GM19397 (cell line): ENCODE measurements around the gene HIVEP3.

Source experiments
- ATAC-seq: cut with Tn5 transposase; IDR thresholded peaks from one replicate; pipeline ENCODE4 v1.9.1; 2021; ENCODE audit warnings: mild to moderate bottlenecking, moderate library complexity; ENCODE audit not compliant: unreplicated experiment

HIVEP3 gene

DNA sequence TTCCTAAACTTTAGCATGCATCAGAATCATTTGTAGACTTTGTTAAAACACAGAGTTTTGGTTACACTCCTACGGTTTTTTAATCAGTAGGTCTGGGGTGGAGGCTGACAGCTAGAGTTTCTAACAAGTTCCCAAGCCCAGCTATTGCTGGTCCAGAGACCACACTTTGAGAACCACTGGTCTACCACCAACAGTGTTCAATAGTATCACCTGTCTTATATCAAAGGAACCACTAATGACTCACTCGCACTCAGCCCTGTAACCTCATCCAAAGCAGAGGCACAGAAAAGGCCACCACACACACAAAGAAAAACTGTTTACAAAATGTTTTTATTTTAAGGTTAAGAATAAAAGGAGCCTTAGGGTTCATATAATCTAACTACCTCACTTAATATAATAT lies 68.7 kb downstream of the HIVEP3 start:
- no peak for ATAC-seq

DNA sequence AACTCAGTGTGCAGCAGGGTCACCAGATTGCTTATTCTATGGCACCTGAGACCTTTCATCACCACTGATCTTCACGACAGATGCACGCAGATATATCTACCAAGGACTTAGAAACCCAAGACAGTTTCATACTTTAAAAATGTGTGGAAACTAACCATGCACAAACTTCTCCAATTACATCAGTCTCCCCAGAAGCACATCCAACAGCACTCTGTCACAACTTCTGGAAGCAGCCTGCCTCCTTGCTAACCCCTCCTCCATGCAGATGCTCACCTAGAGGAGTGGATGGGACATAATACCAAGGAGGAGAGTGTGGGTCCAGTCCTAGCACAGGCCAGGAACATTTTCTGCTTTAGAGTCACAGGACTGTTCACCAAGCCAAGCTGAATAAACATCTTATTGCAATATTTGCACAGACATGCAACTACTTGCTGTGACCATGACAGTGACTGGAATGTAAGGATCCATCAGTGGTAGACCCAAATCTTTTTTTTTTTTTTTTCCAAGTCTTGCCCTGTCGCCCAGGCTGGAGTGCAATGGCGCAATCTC lies 69.4 kb downstream of the HIVEP3 start:
- ATAC-seq, result no peak

DNA sequence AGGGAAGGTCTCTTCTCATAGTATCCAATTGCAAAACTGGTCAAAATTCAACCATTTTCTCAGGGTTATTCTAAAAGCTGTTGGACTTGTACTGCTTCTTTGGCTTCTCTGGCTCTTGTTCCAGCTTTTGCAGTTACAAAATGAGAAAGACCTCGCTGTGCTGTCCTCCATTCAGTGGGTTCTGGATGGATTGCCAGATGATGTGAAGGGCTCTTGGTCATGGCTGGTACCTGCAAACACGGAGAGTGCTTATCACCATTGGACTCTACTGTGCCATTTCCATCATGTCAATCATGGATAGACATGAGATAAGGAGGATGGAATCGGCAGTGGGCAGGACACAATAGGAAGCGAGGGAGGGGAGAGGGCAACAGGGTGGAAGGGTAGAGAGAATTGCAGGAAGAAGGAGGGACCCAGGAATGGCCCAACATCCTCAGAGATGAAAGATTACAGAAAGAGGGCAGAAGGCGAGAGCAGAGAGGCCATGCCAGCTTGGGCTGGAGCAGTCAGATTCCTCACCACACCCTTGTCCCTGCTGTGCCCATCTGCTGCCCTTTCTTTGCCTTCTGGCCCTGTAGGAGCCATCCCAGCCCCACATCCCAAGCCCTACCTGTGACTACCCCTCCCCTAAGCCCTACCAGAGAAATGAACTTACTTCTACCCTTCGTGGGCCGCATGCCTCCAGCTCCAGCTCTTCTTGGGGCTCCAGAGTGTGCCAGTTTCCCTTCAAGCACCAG lies 70.3 kb downstream of the HIVEP3 start:
- no peak for ATAC-seq

DNA sequence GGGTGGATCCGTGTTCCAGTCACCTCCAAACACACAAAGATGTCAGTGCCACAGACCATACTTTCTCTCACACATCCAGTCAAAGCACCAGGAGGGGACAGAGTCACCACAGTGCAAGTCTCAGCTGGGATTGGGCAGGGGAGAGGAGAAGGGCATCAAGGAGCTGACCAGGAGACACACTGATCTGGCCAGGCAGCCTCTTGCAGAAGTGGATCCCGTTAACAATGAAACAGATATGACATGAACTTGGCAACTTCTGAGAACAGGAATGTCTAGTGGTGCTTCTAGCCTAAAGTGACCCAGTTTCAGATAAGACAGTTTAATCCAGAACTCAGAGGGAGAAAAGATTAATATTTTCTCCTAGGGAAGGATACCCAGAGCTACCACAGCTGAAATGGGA lies 71.0 kb downstream of the HIVEP3 start:
- no peak for ATAC-seq

DNA sequence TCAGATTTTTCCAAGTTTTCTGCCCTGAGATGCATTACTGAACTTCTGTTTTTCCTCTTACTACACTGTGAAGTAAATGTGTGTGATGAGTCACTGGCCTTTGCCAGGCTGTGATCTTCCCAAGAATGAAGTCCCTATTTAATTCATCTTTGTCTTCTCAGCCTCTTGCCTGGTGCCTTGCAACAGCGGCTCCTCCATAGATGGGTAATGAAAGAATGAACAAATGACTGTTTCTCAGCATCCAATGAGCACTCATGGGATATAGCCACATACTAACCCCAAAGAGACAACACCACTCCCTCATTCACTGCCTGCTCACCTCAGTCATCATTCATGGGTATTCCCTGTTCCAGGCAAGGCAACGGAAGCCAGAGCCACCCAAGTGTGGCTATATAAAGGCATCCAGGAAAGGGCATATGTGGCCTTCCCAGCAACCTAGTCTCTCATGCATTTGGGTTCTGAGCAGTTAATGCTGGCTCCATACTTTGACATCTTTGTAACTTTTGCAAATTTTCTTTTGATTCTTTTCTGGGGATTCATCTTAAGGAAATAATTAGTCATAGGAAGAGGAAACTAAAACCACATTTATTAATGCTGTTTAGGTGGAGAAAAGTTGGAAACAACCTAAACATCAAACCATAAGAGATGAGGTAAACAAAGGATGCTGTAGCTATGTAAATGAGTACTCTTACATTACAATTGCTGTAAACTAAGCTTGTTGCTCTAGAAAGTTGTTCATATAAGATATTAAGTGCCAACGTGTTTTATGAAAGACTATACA lies 71.9 kb downstream of the HIVEP3 start:
- no peak for ATAC-seq

DNA sequence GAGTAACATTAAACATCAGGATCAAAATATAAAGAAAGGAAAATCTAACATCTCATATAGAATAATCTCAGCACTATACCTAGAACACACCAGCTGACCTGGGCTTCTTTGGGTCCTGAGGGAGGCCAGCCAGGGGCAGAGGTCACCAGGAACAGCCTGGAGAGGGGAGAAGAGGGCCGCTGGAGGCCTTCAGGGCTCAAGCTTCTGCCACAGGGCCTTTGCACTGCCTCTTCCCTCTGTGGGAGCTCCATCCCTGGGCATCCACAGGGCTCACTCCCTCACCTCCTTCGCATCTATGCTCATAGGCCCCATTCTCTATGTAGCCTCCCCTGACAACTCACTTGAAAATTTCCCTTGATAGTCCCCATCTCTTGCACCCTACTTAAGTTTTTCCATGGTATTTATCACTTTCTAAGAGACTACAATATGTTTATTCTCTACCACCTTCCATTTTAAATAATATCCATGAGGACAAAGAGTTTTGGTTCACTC lies 73.9 kb downstream of the HIVEP3 start:
- ATAC-seq, result no peak

DNA sequence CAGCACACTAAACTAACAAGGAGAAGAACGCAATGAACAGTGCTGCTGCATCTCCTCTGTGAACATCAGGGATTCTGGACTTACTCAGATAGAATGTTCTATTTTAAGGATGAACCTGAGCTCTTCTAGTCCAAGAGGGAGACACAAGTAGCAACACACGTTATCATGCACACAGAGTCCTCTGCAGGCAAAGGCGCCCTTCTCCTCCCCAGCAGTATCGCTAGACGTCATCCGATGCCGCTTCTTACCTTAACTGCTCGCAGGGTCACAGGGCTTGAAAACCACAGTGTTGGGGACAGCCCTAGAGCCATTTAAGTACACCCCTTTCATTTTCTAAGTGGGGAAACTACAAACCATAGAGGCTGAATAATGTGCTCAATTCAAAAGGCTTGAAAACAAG lies 74.5 kb downstream of the HIVEP3 start:
- no peak for ATAC-seq

DNA sequence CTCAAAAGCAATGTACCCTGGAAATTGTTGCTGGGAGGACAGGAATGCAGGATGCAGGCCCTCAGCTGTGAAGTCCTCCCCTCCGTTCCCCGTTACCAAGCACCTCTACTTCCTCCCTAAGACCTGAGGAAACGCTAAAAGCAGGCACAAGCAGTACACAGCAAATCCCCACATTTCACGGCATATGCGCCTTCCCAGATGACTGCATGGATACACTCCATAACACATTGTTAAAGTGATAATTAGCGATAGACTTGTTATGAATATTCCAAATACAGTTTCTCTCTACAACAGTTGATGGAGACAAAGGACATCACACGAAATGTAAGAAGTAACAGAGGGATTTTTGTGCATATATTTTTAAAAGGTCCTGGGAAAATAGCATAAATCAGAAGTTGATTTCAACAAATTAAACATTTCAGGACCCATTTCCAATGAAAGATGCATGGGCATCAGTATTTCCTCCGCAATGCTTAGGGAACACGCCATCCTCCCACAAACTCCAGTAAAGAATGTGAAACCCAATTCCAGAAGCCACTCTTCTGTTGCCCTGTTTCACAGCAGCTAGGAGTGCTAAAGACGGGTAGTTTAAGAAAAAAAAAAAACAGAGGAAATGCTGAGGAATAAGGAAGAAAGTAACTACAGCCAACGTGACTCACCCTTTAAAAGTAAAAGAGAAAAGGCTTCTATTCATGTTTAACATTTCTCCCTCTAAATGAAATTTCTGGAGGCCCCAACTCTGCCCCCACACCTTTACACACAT lies 75.5 kb downstream of the HIVEP3 start:
- ATAC-seq, result no peak

DNA sequence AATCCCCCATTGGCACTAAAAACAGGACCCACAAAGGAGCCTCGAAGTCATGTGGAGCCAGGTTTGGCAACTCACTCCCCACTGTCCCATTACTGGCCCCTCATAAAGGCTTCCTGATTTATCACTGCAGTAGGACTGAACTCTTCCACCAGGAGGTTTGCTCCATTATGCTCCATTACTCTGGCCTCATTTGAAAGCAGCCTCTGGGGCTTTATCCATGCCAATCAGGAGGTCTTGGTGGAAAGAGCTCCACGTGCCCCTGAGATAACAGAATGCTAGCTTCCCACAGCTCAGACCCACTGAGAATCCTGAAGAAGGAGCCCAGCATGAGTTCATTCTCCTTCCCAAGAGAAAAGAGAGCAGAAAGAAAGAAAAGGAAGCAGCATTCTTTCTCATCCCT lies 76.4 kb downstream of the HIVEP3 start:
- ATAC-seq, result no peak

DNA sequence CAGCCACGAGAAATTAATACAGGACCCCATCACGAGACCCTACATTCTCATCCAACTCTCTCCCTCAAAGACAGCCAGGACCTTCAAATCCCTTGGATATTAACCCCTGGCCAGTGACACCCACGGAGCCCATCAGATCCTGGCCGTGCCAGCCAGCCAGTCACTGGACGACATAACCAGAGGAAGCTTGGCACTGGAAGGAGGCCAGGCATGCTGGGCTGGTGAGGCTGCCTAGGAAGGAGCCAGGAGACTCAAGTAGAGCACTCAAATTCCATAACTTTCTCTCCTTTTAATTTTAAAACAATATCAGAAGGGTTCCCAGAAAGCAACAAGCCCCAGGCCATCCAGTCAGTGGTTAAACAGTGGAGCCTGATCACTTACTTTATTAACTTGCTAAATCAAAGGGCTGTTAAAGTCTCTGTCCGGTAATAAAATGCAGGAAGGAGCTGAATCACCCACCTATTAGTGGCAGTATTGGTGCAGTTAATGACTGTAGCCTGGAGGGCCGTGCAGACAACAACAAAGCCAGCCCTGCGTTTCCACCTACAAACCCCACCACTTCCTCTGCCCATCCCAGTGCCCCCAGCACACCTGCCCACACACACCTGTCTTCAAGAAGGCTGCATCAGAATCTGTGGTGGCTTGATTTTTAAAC lies 78.0 kb downstream of the HIVEP3 start:
- ATAC-seq, result no peak

DNA sequence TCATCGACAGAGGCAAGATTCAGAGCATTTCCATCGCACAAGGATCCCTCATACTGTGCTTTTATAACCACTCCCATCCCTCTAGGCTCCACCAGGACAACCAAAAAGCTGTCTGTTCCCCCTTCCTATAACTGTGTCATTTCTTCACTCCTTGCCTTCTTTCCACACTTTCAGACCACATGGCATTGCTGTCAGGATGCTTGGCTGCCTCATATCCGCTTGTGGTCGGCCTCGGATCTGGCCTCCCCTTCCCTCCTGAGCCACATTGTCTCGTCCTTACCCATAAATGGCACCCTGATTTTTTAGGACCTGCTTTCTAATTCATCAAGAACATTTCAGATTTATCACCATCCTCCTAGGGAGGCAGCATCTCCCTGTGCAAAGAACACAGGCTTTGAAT lies 80.5 kb downstream of the HIVEP3 start:
- no peak for ATAC-seq

DNA sequence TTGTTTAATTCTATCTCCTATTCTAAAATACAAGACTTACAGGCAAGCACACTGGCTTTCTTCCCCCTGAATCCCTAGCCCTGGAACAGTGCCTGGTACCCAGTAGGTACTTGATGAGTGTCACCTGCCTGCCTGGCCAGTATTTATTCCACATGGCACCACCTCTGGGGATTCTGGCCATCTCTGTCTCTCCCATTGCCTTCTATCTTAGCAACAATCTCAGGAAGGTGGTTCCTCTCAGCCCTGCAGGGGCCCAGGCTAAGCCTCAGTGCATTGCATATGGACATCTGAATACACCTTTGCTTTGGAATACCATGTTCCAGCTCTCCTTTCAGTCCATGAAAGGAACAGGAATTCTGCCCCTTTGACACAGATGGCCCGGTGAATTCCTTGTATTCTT lies 81.0 kb downstream of the HIVEP3 start:
- no peak for ATAC-seq

DNA sequence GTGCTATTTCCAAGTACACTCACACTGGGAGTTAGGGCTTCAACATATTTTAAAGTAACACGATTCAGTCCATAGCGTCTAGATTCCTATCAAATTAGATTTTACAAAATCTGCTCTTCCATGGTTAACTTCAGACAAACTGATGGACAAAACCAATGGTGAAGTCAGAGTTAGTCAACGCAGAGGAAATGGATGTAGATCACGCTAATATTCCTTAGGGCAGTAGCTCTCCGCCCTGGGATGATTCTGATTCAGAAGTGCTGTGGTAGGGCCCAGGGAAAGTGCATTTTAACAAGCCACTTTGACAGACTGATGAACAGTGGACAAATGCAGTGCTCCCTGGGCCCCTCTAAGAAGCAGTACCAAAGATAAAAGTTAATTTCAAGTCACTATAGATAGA lies 83.2 kb downstream of the HIVEP3 start:
- no peak for ATAC-seq

DNA sequence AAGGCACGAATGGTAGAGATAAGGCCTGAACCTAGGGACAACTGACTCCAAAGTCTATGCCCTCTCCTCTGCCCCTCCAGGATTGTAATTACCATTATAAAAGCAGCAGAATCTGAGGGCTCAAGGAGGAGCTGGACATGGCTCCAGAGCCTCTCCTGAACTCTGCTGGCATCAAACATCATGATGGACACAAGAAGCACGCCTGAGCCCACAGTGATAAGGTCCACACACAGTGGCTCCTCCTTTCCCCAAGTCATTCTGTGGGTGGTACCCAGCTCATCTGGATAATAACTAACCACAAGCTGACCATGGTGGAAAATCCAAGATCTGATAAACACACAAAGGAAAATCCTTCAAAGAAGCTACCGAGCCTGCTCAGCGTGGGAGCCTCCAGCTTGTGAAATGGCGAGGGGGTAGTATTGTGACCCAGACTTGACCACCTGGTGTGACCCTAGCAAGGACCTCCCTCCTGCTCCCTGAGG lies 85.2 kb downstream of the HIVEP3 start:
- ATAC-seq, result no peak

DNA sequence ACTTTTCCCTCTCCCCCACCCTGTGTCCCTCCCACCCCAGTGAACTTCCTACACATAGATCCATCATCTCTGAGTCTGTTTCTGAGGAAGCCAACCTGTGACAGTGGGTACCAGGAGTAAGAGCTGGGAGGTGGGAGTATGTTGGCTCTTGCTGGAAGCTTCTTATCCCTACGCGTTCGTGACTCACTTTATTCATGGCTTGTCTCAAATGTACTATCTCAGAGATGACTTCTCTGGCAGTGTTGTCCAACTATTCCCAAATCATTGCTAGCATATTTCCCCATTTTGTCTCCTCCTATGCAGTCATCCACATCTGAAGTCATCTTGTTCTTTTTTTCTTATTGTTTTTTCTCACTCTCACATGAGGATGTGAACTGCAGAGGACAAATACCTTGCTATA lies 88.0 kb downstream of the HIVEP3 start:
- ATAC-seq, result no peak

DNA sequence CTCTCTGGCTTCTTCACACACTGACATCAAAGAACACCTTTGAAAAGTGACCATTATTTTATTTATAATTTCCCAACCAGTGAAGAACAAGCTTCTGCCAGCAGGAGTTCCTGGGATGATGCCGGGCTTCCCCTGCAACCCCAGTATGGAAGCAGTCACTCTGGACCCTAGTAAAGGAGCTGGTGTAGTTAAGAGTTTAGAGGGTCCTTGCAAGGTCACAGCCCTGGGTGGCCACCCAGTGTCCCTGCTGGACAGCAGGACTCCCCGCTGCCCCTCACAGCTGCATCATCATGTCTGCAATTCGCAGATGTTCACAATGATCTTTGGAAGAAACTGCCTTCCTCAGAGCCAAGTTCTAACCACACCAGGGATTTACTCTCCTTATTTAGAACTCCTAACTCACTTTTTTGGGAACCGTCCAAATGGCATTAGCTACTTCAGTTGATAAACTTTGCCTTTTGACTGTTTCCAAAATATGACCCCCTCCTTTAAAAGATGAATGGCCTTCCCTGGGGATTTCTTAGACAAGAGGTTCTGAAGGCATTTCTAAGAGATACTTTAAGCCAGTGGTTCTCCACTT lies 90.6 kb downstream of the HIVEP3 start:
- ATAC-seq, result no peak

DNA sequence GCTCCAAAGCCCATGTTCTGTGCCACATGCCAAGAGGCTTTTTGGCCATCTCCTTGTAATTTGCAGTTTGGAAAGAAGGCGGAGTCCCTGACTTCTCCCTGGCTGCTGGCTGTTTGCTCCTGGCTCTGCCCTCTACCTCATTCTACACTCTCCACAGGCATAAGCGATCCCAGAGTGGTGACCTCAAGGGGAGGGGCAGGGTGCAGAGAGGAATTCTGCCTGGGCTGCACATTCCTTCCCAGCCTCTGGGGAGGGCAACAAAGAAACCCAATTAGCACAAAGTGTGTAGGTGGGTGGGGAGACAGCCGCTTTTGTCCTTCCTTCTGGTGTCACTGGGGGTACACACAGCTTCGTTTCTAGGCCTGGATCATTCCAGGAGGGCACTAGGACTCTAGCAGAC lies 95.3 kb downstream of the HIVEP3 start:
- no peak for ATAC-seq

DNA sequence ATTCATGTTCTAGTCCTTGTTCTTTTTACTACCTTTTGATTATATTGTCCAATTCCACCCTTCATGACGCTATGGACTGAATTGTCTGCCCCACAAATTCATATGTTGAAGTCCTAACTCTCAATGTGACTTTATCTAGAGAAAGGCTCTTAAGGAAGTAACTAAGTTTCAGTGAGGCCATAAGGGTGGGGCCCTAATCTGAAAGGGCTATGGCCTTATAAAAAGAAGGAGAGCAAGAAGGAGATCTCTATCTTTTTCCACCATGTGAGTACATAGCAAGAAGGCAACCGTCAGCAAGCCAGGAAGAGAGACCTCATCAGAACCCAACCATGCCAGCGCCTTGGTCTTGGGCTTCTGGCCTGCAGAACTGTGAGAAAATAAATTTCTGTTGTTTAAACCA lies 95.9 kb downstream of the HIVEP3 start:
- ATAC-seq, result no peak

DNA sequence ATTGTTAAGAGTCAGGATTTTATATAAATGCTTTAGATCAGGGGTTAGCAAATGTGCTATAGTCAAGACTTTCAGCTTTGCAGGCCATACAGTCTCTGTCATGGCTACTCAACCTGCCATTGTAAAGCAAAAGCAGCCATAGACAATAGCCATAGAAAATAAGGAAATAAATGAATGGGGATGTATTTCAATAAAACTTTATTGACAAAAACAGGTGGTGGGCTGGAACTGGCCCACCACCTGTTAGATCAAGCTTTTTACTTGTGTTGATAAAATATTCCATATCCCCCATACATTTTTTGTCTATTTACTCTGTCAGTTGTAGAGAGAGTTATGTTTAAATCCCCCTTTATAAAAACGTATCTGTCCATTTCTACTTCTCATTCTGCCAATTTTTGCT lies 98.9 kb downstream of the HIVEP3 start:
- ATAC-seq, result no peak

DNA sequence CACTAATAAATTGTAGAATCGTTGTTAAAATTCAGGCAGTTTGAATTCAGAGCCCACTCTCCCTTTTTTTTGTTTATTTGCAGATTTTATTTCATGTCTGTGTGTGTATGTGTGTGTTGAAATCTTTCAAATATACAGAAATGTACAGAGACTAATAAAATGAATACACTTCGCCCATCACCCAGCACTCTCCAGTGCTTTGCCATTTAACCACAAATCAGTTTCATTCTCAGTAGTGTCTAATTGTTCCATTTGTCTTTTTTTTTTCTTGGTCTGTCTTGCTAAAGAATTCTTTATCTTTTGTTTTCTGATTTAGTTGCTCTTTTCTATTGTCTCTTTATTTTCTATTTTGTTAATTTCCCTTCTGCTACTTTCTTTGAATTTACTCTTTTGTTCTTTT lies 99.7 kb downstream of the HIVEP3 start:
- no peak for ATAC-seq
